HEK293T (cell line): Measurements from ENCODE around the gene FMNL1.

ENCODE experiments used
- CTCF ChIA-PET: fragments of 350-600 bp; formaldehyde crosslinking; extraction: SDS; loops from one replicate; lab custom pipeline; 2021; ENCODE audit warnings: antibody characterized with exemption, inconsistent platforms; lab: Yijun Ruan, JAX
- POLR2A ChIA-PET: fragments of 350-600 bp; formaldehyde crosslinking; extraction: SDS; loops from one replicate; lab custom pipeline; 2020; ENCODE audit warnings: antibody characterized with exemption, inconsistent platforms; lab: Yijun Ruan, JAX
- DNase-seq: peaks from one replicate; pipeline ENCODE4 v3.0.0; 2012; ENCODE audit warnings: mixed read lengths; ENCODE audit errors: extremely low spot score
- ARNT ChIP-seq: fragments of 450-650 bp; IDR thresholded peaks from 2 replicates; pipeline ENCODE4 v1.6.1; 2017; ENCODE audit warnings: mild to moderate bottlenecking
- BHLHE40 ChIP-seq: fragments of 450-650 bp; IDR thresholded peaks from 2 replicates; pipeline ENCODE4 v1.6.1; 2016; ENCODE audit warnings: mild to moderate bottlenecking, moderate library complexity, borderline replicate concordance
- CTBP1 ChIP-seq: fragments of 450-650 bp; IDR thresholded peaks from 2 replicates; pipeline ENCODE4 v1.6.1; 2016; ENCODE audit warnings: borderline replicate concordance
- ELF4 ChIP-seq: fragments of 450-650 bp; IDR thresholded peaks from 2 replicates; pipeline ENCODE4 v1.6.1; 2017; ENCODE audit warnings: antibody characterized with exemption
- FOXA1 ChIP-seq: fragments of 450-650 bp; IDR thresholded peaks from 2 replicates; pipeline ENCODE4 v1.6.1; 2016; ENCODE audit warnings: mild to moderate bottlenecking
- FOXK2 ChIP-seq: fragments of 450-650 bp; IDR thresholded peaks from 2 replicates; pipeline ENCODE4 v1.6.1; 2016; ENCODE audit warnings: mild to moderate bottlenecking
- FOXM1 ChIP-seq: fragments of 450-650 bp; IDR thresholded peaks from 2 replicates; pipeline ENCODE4 v1.6.1; 2017; ENCODE audit warnings: mild to moderate bottlenecking, borderline replicate concordance
- HDGF ChIP-seq: fragments of 450-650 bp; IDR thresholded peaks from 2 replicates; pipeline ENCODE4 v1.6.1; 2017; ENCODE audit warnings: antibody characterized with exemption, borderline replicate concordance
- L3MBTL2 ChIP-seq: fragments of 450-650 bp; conservative IDR thresholded peaks from 2 replicates; pipeline ENCODE4 v1.6.1; 2016; ENCODE audit warnings: mild to moderate bottlenecking
- LEF1 ChIP-seq: fragments of 450-650 bp; IDR thresholded peaks from 2 replicates; pipeline ENCODE4 v1.6.1; 2017; ENCODE audit warnings: mild to moderate bottlenecking, borderline replicate concordance
- NFRKB ChIP-seq: fragments of 450-650 bp; IDR thresholded peaks from 2 replicates; pipeline ENCODE4 v1.6.1; 2016; ENCODE audit warnings: mild to moderate bottlenecking, moderate library complexity
- SP1 ChIP-seq: fragments of 450-650 bp; IDR thresholded peaks from 2 replicates; pipeline ENCODE4 v1.6.1; 2017
- SUZ12 ChIP-seq: fragments of 450-650 bp; IDR thresholded peaks from 2 replicates; pipeline ENCODE4 v1.6.1; 2016; ENCODE audit warnings: mild to moderate bottlenecking
- TARDBP ChIP-seq: fragments of 450-650 bp; IDR thresholded peaks from 2 replicates; pipeline ENCODE4 v1.6.1; 2016
- ZNF384 ChIP-seq: fragments of 450-650 bp; IDR thresholded peaks from 2 replicates; pipeline ENCODE4 v1.6.1; 2016
- TF ChIP-seq, protein P1 (sequence below): fragments of 450-650 bp; IDR thresholded peaks from 2 replicates; pipeline ENCODE4 v1.6.1; 2016

The FMNL1 gene

DNA sequence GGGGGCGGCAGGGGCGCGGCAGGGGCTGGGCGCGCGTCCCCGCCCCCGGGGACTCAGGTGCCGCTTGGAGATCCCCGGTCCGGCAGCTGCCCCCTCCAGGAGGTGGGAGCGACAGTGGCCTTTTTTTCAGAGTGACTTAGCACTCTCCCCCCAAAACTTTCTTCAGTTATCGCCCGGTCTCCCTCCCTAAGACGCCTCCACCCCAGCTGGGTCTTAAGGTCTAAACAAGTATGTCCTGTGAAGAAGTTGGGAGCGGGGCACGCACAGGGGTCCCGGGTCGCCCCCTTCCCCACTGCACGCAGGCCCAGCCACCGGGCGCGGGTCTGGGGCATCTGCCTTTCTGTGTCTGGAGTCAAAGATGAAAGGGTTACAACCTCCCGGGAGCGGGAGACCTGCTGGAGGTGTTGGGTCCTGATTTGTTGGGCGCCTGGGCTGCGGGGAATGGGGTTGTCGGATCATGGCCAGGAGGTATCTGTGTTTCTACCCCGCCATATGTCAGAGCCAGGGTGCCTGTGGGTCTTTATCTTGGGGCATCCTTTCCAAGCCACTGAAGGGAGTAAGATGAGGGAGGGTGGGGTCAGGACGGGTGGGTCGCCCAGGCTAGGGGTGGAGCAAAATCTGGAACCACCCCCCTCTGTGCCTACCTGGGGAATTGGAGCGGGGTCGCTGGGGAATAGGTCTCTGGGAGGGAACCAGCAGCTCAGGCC lies 757 bp downstream of the FMNL1 start:
- CTCF ChIA-PET: interaction anchor here (0.7 to 2.2 kb wide), 4 partner anchors 10 to 87 kb away, joined by 3 to 9 read pairs (median 4); partner anchors contain the start of gene ACBD4
- TF ChIP-seq FOXM1: no peak
- TF ChIP-seq CTBP1: no peak
- TF ChIP-seq BHLHE40: no peak
- no peak for TF ChIP-seq ELF4
- TF ChIP-seq, protein P1, sequence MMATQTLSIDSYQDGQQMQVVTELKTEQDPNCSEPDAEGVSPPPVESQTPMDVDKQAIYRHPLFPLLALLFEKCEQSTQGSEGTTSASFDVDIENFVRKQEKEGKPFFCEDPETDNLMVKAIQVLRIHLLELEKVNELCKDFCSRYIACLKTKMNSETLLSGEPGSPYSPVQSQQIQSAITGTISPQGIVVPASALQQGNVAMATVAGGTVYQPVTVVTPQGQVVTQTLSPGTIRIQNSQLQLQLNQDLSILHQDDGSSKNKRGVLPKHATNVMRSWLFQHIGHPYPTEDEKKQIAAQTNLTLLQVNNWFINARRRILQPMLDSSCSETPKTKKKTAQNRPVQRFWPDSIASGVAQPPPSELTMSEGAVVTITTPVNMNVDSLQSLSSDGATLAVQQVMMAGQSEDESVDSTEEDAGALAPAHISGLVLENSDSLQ: no peak
- TF ChIP-seq FOXK2: no peak
- TF ChIP-seq ZNF384: no peak
- TF ChIP-seq ARNT: no peak
- TF ChIP-seq HDGF: no peak
- TF ChIP-seq NFRKB: no peak
- no peak for TF ChIP-seq LEF1
- no peak for TF ChIP-seq FOXA1
- no peak for TF ChIP-seq SUZ12
- DNase-seq: no peak

DNA sequence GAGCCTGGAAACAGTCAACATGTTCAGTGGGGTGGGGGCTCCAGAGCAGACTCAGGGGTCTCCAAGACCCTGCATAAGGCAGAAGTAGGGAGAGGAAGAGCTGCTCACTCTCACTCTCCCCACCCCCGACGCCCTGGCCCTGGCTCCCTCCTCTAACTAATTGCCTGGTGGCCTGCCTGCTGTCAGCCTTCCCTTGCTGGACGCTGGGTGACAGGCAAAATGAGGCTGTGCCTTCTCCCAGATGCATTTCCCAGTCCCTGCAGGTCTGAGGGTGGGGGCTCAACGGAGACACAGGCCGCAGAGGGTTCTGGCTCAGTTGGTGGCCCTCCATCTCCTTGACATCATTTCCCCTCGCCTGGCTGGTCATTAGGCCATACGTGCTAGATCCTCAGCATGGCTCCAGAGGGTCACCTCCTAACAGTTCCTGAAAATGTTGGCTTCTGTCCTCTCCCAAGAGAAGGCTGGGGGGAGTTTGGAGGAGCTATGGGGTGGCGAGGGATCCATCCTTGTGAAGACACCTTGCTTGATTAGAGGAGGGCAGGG lies 1.4 kb downstream of the FMNL1 start:
- POLR2A ChIA-PET: interaction anchor here (0.6 kb wide), 1 partner anchor 75 kb away, joined by 3 read pairs; the partner anchor contains the start of gene HEXIM1
- TF ChIP-seq, protein P1: no peak
- TF ChIP-seq HDGF (no peak), ARNT (no peak), SP1 (no peak), NFRKB (no peak), FOXK2 (no peak)
- no peak for DNase-seq
- CTCF ChIA-PET: interaction anchor here (1.3 to 2.2 kb wide), 2 partner anchors 9 to 13 kb away, joined by 5 to 9 read pairs; no protein-coding TSS in a partner anchor

More for the DNA sequence above, 757 bp downstream of the FMNL1 start:
- POLR2A ChIA-PET: no interaction called here

DNA sequence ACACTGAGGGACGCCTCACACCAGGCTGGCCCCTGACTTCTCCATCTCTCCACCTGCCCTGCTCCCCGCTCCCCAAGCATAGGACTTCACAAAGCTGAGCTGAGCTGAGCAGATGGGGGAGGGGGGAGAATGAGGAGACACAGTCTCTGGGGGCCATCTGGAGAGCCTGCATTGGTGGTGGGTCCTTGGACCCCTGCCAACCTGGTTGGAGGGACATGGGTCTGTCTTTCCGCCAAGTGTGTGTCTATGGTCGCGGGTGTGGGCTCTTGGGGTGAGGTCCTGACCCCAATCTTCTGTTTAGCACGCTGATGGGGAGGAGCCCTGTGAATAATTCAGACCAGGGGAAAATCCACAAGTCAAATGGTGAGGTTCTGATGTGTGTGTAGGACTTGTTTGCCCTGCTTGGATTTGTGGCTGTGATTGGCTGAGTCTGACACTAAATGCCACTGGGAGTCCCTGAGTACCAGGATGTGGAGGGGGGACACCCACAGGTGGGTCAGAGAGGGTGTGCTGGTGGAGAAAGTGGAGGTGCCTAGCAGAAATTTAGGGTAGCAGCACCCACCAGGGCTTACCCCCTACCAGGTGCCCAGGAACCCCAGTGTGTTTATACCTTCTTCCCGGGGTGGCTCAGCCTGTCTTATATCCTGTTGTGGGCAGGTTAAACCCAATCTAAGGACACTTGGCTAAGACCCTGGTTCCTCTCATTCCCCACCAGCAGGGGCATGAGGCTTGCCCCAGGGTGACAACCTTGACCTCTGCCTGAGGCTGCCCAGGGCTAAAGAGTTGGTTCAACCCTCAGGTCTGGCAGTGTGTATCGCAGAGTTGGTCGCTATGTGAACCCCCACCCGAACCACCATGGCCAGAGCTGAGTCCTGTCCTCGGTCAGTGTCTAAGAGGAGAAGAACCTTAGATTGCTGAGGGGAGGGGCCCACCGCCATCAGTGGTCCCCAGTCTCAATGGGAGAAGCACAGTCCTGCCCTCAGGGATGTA lies 2.1 kb downstream of the FMNL1 start:
- TF ChIP-seq LEF1 (no peak), FOXA1 (no peak), SUZ12 (no peak), ARNT (no peak), TARDBP (no peak), CTBP1 (no peak), SP1 (no peak), ZNF384 (no peak), NFRKB (no peak), L3MBTL2 (no peak), ELF4 (no peak), BHLHE40 (no peak)
- TF ChIP-seq, protein P1: no peak
- POLR2A ChIA-PET: interaction anchor here (0.6 kb wide), 1 partner anchor 75 kb away, joined by 3 read pairs; the partner anchor contains the start of gene HEXIM1
- DNase-seq: no peak
- CTCF ChIA-PET: interaction anchor here (1.3 to 2.6 kb wide), 3 partner anchors 8 to 12 kb away, joined by 5 to 16 read pairs (median 9); no protein-coding TSS in a partner anchor

DNA sequence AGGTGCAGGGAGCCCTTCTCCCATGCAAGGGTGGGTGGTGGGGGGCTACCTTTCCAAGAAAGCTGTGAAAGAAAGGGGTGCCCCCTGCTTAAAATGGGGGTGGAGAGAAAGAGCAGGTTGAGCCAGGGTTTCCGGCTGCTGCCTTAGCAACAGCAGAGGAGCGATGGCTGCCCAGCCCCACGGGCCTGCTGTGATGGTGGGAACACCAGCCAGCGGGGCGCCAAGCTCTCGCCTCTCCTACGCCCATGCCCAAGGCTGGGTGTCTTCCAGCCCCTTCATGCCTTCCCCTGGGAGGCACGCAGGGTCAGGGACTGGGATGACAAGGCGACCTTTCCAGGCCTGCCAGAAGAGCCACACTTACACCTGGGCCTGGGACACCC lies 3.0 kb downstream of the FMNL1 start:
- no peak for DNase-seq
- ChIA-PET POLR2A (no interaction called here), CTCF (interaction anchor here (2.6 kb wide), 1 partner anchor 10 kb away, joined by 16 read pairs; no protein-coding TSS in a partner anchor)
- TF ChIP-seq ARNT (no peak), ELF4 (no peak), TARDBP (no peak)

DNA sequence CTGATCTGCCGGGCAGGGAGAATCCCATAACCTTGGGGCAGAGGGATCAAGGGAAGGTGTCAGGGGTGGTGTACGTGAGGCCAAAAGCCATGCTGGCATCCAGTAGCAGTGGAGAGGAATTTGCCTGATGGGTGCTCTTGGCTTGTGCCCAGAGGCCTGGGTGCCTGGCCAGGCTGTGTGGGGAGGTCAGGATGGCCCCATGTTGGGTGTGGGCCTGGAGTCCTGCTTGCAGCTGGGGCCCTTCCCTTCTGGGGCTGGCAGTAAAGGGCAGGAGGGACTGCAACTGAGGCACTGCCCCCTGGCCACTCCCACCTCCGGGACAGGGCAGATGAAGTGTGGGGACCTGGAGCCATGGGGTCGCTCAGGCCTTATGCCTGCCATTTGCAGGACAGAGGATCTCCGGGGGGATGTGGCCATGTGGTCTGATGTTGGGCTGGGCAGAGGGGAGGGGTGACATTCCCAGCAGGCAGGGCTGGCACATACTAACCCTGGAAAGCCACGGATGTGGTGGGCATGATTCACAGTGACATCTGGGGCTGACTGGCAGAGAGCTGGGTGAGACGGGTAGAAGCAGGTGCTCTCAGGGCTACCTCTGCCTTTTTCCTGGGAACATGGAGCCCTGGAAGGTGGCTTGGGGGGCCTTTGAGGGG lies 3.5 kb downstream of the FMNL1 start:
- POLR2A ChIA-PET: interaction anchor here (1.7 kb wide), 1 partner anchor 77 kb away, joined by 9 read pairs; the partner anchor contains the start of gene HEXIM1
- no peak for DNase-seq
- CTCF ChIA-PET: interaction anchor here (1.3 to 2.6 kb wide), 3 partner anchors 10 to 90 kb away, joined by 4 to 16 read pairs (median 9); partner anchors contain the start of gene ACBD4
- no peak for TF ChIP-seq BHLHE40
- no peak for TF ChIP-seq SUZ12
- no peak for TF ChIP-seq NFRKB
- no peak for TF ChIP-seq FOXK2
- no peak for TF ChIP-seq TARDBP
- TF ChIP-seq L3MBTL2: no peak
- TF ChIP-seq HDGF: no peak
- TF ChIP-seq CTBP1: no peak
- TF ChIP-seq SP1: no peak
- TF ChIP-seq FOXM1: no peak
- TF ChIP-seq ARNT: no peak
- TF ChIP-seq FOXA1: no peak
- no peak for TF ChIP-seq ZNF384
- no peak for TF ChIP-seq LEF1
- no peak for TF ChIP-seq ELF4
- TF ChIP-seq, protein P1: no peak
